Vagina (tissue), 2 donors: ENCODE data around the gene SMAD6.
"Not testable (repeated sequence)": the region's sequence is repeated elsewhere in the genome, so short reads cannot be mapped to it uniquely, and the experiment has no call there.

Source experiments
- CTCF ChIP-seq, 3 experiments: fragments of 450-650 bp in 2 of 3; fragments of 200-600 bp in 1 of 3; sonication (generic) in 1 of 3; IDR thresholded peaks; one replicate each; pipeline ENCODE4 v1.5.1; 2017 to 2019; ENCODE audit warnings: antibody characterized with exemption in 3 of 3, mild to moderate bottlenecking in 2 of 3, moderate library complexity in 2 of 3
- POLR2A ChIP-seq, 2 donors: fragments of 450-650 bp; IDR thresholded peaks; one replicate each; pipeline ENCODE4 v1.6.1; 2017; ENCODE audit warnings: antibody characterized with exemption in 2 of 2, mild to moderate bottlenecking in 2 of 2, moderate library complexity in 2 of 2
- POLR2AphosphoS5 ChIP-seq, 2 donors: sonication (generic); formaldehyde crosslinking; IDR thresholded peaks; one replicate each; pipeline ENCODE4 v1.9.0; 2017; ENCODE audit warnings: antibody characterized with exemption in 2 of 2, mild to moderate bottlenecking in 2 of 2, low read depth in 1 of 2; ENCODE audit not compliant: insufficient read depth in 1 of 2

GRCh38 chr15:66758217-66758616 lies 56.2 kb downstream of the SMAD6 start:
- not testable (repeated sequence) for TF ChIP-seq CTCF (IDR thresholded peaks at IDR 0.05); POLR2A (IDR thresholded peaks at IDR 0.05); POLR2AphosphoS5 (IDR thresholded peaks at IDR 0.05; ENCODE audit: insufficient read depth in 1 of 2, low read depth in 1 of 2)
